Activated naive CD8-positive, alpha-beta T cell treated with anti-CD3 and anti-CD28 coated beads, Interleukin-2, amount 10 ng/mL, durations not matched to agents 7 days and 5 days (primary cell): Measurements from ENCODE around the gene UBE2J1. TPM values are rescaled to one million over a fixed set of nuclear protein-coding genes. Genes with fewer than 3 reads are reported as not detected.

Experiments
- ATAC-seq: fragments of 150-1000 bp; cut with Tn5 transposase; one replicate; pipeline ENCODE4 v1.10.0; 2021; ENCODE audit warnings: low read depth, moderate library complexity
- POLR2A ChIA-PET: fragments of 350-600 bp; sonication (Branson Sonifier 250); formaldehyde crosslinking; loops from one replicate; lab custom pipeline; 2021; ENCODE audit warnings: antibody characterized with exemption; lab: Charles Lee
- DNase-seq: peaks from one replicate; pipeline ENCODE4 v3.0.0; 2021
- H3K27ac Mint-ChIP-seq: one replicate; pipeline ENCODE4 v1.8.0; 2022; ENCODE audit warnings: mild to moderate bottlenecking, mixed read lengths
- H3K27me3 Mint-ChIP-seq: one replicate; pipeline ENCODE4 v1.8.0; 2022; ENCODE audit warnings: mild to moderate bottlenecking, moderate library complexity, mixed read lengths
- H3K36me3 Mint-ChIP-seq: one replicate; pipeline ENCODE4 v1.8.0; 2021; ENCODE audit warnings: mild to moderate bottlenecking, mixed read lengths
- H3K4me1 Mint-ChIP-seq: one replicate; pipeline ENCODE4 v1.8.0; 2021; ENCODE audit warnings: mixed read lengths
- H3K4me3 Mint-ChIP-seq: one replicate; pipeline ENCODE4 v1.8.0; 2022; ENCODE audit warnings: mild to moderate bottlenecking, moderate library complexity, mixed read lengths
- H3K9me3 Mint-ChIP-seq: one replicate; pipeline ENCODE4 v1.8.0; 2021; ENCODE audit warnings: mixed read lengths
- total RNA-seq, 2 experiments: library from RNA; stranded (reverse); gene quantifications; one replicate each; pipeline ENCODE4 v1.2.3, GENCODE V29; 2021

Gene UBE2J1
- total RNA-seq, 2 experiments from 2014 or later: 26.5 to 27.9 TPM

DNA sequence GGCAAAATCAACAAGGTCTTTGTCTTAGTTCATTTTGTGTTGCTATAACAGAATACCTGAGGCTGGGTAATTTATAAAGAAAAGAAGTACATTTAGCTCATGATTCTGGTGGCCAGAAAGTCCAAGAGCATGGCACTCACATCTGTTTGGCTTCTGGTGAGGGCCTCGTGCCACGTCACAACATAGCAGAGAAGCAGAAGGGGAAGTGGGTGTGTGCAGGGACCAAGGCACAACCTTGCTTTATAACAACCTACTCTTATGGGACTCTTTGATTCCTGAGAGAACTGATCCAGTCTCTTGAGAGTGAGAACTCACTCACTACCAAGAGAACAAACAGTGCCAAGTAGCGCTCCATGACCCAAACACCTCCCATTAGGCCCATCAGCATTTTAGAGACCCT, 62.8 kb downstream of the UBE2J1 start:
- H3K27me3 Mint-ChIP-seq: no peaks in the 10 kb centered on the region
- H3K36me3 Mint-ChIP-seq: no peaks in the 10 kb centered on the region
- no peak overlapping the region for H3K27ac Mint-ChIP-seq
- H3K9me3 Mint-ChIP-seq: no peaks in the 10 kb centered on the region
- POLR2A ChIA-PET: no interaction called here
- ATAC-seq (no peak), DNase-seq (no peak)
- no peak overlapping the region for H3K4me3 Mint-ChIP-seq
- H3K4me1 Mint-ChIP-seq: peaks cover 3% of the 10 kb centered on the region

DNA sequence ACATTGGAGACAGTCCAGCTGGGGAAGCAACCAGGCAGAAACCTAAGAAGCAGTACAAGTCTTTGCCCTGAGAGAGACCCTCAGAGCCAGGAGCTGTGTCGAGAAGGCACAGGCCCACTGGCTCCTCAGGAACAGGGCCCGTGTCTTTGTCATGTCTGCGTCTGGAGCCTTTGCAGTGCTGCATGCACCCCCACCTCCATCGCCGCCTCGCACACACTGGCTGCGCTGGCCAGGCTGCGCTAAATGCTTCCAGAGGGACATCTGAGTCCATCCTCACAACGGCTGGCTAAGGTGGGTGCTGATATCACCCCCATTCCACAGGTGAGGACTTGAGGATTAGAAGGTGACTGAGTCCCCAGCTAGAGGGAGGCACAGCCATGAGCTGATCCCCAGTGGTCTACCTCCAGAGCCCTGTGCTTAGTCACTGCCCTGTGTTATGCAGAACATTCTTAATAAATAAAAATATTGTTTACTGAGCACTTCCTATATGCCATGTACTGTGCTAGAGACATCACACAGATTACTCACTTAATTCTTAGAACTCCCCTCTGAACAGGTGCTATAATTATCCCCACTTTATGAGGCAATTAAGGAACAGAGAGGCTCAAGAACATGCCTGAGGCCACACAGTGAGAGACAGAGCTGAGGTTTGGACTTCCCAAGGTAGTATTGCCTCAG, 65.0 kb downstream of the UBE2J1 start:
- H3K27me3 Mint-ChIP-seq: no peaks in the 10 kb centered on the region
- H3K27ac Mint-ChIP-seq: no peak overlapping the region
- no peaks in the 10 kb centered on the region for H3K9me3 Mint-ChIP-seq
- POLR2A ChIA-PET: no interaction called here
- no peak overlapping the region for H3K4me3 Mint-ChIP-seq
- H3K36me3 Mint-ChIP-seq: no peaks in the 10 kb centered on the region
- H3K4me1 Mint-ChIP-seq: peaks cover 3% of the 10 kb centered on the region
- DNase-seq: no peak
- no peak for ATAC-seq

DNA sequence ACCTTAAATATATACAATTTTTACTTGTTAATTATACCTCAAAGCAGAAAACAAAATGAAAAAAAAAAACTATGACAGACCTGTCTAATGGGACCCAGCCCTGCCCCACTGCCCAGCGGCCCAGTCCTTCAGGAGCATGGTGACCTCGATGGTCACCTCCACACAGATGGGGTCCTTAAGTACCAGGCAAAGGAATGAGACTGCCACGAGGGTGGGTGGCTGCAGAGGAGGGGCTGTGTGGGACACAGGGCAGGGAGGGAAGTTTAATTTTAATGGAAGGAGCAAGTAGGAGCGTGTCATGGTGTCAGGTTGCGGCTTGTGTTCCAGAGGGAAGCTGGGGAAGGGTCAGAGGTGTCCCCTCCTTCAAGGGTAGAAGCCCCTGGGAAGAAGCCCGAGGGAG, 66.0 kb downstream of the UBE2J1 start:
- ATAC-seq (no peak), DNase-seq (no peak)
- Mint-ChIP-seq H3K9me3 (no peaks in the 10 kb centered on the region), H3K27ac (no peak overlapping the region), H3K36me3 (no peaks in the 10 kb centered on the region), H3K4me3 (no peak overlapping the region), H3K4me1 (peaks cover 3% of the 10 kb centered on the region), H3K27me3 (no peaks in the 10 kb centered on the region)
- POLR2A ChIA-PET: no interaction called here

DNA sequence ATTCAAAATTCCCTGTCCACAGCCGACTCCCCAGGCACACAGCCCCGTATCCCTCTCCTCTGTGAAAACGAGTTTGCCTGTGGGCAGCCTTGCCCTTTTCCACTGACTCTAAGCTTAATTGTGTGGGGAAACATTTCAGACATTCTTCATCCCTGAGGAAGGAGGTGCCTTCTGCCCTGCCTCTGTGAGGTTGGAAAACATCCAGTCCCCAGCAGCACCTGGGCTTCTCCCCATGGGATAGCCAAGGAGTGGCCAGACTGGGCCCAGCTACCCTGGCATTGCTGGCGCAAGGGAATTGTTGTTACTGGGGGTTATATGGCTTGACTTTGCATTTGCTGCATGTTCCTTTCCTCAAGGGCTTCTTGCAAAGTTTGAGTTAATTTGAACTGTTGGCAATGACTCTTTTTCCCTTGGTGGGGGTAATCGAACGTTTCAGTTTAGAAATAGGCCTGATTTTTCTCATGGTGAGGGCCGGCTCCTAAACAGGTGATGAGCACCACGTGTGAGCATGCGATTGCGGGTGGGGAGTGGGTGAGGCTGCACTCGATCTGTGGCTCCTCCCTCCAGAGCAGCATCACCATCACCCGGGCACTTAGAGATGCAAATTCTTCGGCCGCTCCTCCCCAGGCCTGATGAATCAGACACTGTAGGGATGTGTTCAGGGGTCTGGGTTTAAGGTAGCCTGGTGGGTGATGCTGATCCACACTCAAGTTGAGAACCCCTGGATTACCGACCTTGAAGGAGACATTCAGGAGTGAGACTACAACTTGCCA, 67.4 kb downstream of the UBE2J1 start:
- POLR2A ChIA-PET: no interaction called here
- ATAC-seq (no peak), DNase-seq (no peak)
- peaks cover 3% of the 10 kb centered on the region for H3K4me1 Mint-ChIP-seq
- H3K4me3 Mint-ChIP-seq: no peak overlapping the region
- H3K27me3 Mint-ChIP-seq: peaks cover 3% of the 10 kb centered on the region
- H3K9me3 Mint-ChIP-seq: no peaks in the 10 kb centered on the region
- no peak overlapping the region for H3K27ac Mint-ChIP-seq
- no peaks in the 10 kb centered on the region for H3K36me3 Mint-ChIP-seq

DNA sequence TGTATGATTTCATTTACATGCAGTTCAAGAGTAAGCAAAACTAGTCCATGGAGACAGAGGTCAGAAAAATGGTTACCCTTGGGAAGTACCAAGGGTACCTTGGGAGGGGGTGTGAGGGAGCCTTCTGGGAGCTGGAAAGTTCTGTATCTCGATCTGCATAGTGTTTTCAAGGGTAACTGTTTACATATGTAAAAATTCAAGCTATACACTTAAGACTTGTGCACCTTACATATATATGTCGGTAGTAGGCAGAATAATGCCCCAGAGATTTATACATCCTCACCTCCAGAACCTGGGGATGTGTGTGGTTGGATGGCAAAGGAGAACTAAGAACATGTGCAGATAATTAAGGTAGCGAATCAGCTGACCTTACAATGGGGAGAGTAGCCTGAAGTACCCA, 68.4 kb downstream of the UBE2J1 start:
- Mint-ChIP-seq H3K4me3 (no peak overlapping the region), H3K27ac (no peak overlapping the region), H3K4me1 (peaks cover 3% of the 10 kb centered on the region), H3K9me3 (no peaks in the 10 kb centered on the region), H3K36me3 (no peaks in the 10 kb centered on the region), H3K27me3 (peaks cover 3% of the 10 kb centered on the region)
- ATAC-seq (no peak), DNase-seq (no peak)
- POLR2A ChIA-PET: no interaction called here

DNA sequence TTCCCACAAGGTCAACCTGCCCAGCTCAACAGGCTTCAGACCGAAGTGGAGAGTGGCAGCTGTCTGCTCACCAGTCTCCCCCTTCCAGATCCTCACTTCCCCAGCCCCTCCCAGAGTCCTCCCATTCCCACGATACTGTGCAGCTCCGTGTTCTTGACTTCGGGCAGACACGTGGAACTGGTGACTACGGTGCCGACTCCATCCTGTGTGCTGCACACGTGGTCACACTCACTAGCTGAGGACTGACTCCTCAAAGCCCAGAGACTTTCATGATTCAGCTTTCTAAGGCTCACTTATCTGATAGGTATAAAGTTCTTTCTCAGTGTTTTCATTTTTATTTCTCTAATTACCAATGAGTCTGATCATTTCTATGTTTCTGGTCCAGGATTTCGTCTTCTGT, 69.8 kb downstream of the UBE2J1 start:
- no peaks in the 10 kb centered on the region for H3K36me3 Mint-ChIP-seq
- ATAC-seq: no peak
- H3K27ac Mint-ChIP-seq: no peak overlapping the region
- POLR2A ChIA-PET: no interaction called here
- no peak for DNase-seq
- no peaks in the 10 kb centered on the region for H3K9me3 Mint-ChIP-seq
- peaks cover 4% of the 10 kb centered on the region for H3K27me3 Mint-ChIP-seq
- peaks cover 3% of the 10 kb centered on the region for H3K4me1 Mint-ChIP-seq
- no peak overlapping the region for H3K4me3 Mint-ChIP-seq

DNA sequence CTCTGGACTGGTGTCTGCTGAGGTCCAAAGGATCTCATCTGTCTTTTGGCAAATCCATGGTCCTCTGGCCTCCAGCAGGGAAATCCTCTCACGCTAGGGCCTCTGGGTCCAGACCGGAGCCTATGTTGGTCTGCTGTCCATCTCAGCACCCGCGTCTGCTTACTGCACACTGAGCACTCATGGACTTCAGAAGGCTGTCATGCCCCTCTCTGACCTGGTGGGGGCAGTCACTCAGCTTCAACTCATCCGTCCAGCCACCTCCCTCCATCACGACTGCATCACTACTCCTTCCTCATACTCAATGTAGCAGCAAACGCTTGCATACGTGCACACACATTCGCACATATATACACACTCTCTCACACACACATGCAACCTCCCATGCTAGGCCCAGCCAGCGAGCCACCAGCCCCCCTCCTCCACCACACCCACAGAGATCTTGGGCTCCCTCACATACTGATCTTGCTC, 70.7 kb downstream of the UBE2J1 start:
- no peak overlapping the region for H3K27ac Mint-ChIP-seq
- H3K4me1 Mint-ChIP-seq: peaks cover 2% of the 10 kb centered on the region
- peaks cover 9% of the 10 kb centered on the region for H3K27me3 Mint-ChIP-seq
- no peaks in the 10 kb centered on the region for H3K9me3 Mint-ChIP-seq
- DNase-seq: no peak
- ATAC-seq: peak; percentile 58
- no peaks in the 10 kb centered on the region for H3K36me3 Mint-ChIP-seq
- POLR2A ChIA-PET: no interaction called here
- no peak overlapping the region for H3K4me3 Mint-ChIP-seq

DNA sequence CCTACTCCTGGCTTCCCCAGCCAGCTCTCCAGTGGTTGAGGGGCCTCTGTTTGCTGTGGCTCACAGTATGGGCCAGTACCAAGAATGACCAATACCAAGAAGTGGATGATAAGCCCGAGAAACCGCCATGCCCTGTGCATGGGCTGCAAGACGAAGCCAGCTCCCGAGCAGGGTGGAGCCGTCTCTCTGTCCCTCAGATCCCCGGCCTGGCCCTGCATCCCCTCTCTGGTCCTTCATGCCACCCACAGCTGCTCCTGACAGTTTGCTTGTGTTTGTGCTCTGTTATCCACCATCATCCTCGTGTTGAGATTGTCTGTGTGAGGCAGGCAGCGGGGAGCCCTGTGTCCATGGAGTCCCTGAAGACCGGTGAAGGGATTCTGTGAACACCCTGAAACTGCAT, 73.6 kb downstream of the UBE2J1 start:
- peaks cover 9% of the 10 kb centered on the region for H3K27me3 Mint-ChIP-seq
- DNase-seq (no peak), ATAC-seq (no peak)
- H3K4me3 Mint-ChIP-seq: no peak overlapping the region
- peaks cover 2% of the 10 kb centered on the region for H3K4me1 Mint-ChIP-seq
- POLR2A ChIA-PET: no interaction called here
- H3K27ac Mint-ChIP-seq: no peak overlapping the region
- no peaks in the 10 kb centered on the region for H3K36me3 Mint-ChIP-seq
- H3K9me3 Mint-ChIP-seq: no peaks in the 10 kb centered on the region

Other genes with a start within 250 kb of the UBE2J1 start
- not detected for gene SRSF12, start 234.7 kb downstream of the UBE2J1 start, total RNA-seq
- 10 to 100 TPM; 18.9 to 20.6 TPM for gene PM20D2, start 206.7 kb downstream of the UBE2J1 start, total RNA-seq
- not detected for gene GABRR1, start 135.4 kb downstream of the UBE2J1 start, total RNA-seq
- gene GABRR2, start 37.4 kb downstream of the UBE2J1 start, total RNA-seq: under 1 TPM; 0.74 to 0.75 TPM
- gene RRAGD, start 59.6 kb upstream of the UBE2J1 start, total RNA-seq: 10 to 100 TPM in 1 of 2 experiments, 1 to 10 TPM in 1; 9.3 to 10.9 TPM
- gene ANKRD6, start 80.4 kb upstream of the UBE2J1 start, total RNA-seq: 10 to 100 TPM; 14.7 to 18.9 TPM